Liver (tissue), 9 donors: ENCODE measurements around the gene ZNF414. TPM values are rescaled to one million over a fixed set of nuclear protein-coding genes. Genes with fewer than 3 reads are reported as not detected.

Experiments used
- DNase-seq: peaks from one replicate; pipeline ENCODE4 v3.0.0-alpha.2; 2017; ENCODE audit warnings: low spot score
- H3K27ac ChIP-seq, 2 donors: one replicate each; pipeline ENCODE4 v1.7.0; 2013; ENCODE audit warnings: inconsistent platforms in 2 of 2, low read length in 2 of 2, control low read depth in 1 of 2, low read depth in 1 of 2, mild to moderate bottlenecking in 1 of 2
- H3K27me3 ChIP-seq, 4 donors: one replicate each; pipeline versions ENCODE4 v1.6.1 to v1.7.0; 2013; ENCODE audit warnings: low read length in 3 of 4, inconsistent platforms in 1 of 4, mild to moderate bottlenecking in 1 of 4, moderate library complexity in 1 of 4; ENCODE audit not compliant: control insufficient read depth in 4 of 4, insufficient read depth in 4 of 4
- H3K36me3 ChIP-seq, 4 donors: one replicate each; pipeline versions ENCODE4 v1.6.1 to v1.7.0; 2013; ENCODE audit warnings: low read length in 3 of 4, mild to moderate bottlenecking in 3 of 4, low read depth in 1 of 4, moderate library complexity in 1 of 4; ENCODE audit not compliant: control insufficient read depth in 4 of 4, insufficient read depth in 3 of 4
- H3K4me1 ChIP-seq, 4 donors: one replicate each; pipeline versions ENCODE4 v1.6.1 to v1.7.0; 2013; ENCODE audit warnings: low read length in 3 of 4, mild to moderate bottlenecking in 3 of 4, moderate library complexity in 1 of 4; ENCODE audit not compliant: control insufficient read depth in 4 of 4, insufficient read depth in 4 of 4
- H3K4me3 ChIP-seq, 3 donors: one replicate each; pipeline versions ENCODE4 v1.6.1 to v1.7.0; 2013; ENCODE audit warnings: low read length in 3 of 3, control low read depth in 1 of 3, low read depth in 1 of 3, mild to moderate bottlenecking in 1 of 3
- H3K9ac ChIP-seq, 2 donors: one replicate each; pipeline ENCODE4 v1.7.0; 2013; ENCODE audit warnings: low read length in 2 of 2, mild to moderate bottlenecking in 2 of 2, moderate library complexity in 2 of 2, control low read depth in 1 of 2, low read depth in 1 of 2
- H3K9me3 ChIP-seq, 4 donors: one replicate each; pipeline versions ENCODE4 v1.6.1 to v1.7.0; 2013; ENCODE audit warnings: low read length in 3 of 4; ENCODE audit not compliant: control insufficient read depth in 4 of 4
- EGR1 ChIP-seq, 2 donors: IDR thresholded peaks; 2 replicates each; pipeline ENCODE4 v1.6.1; 2016 to 2018; ENCODE audit warnings: antibody characterized with exemption in 2 of 2, low read depth in 2 of 2
- FOXA2 ChIP-seq: IDR thresholded peaks from 2 replicates; pipeline ENCODE4 v1.6.1; 2016; ENCODE audit warnings: antibody characterized with exemption
- GABPA ChIP-seq, 2 donors: IDR thresholded peaks in 1 of 2; conservative IDR thresholded peaks in 1 of 2; 2 replicates each; pipeline ENCODE4 v1.6.1; 2016; ENCODE audit warnings: antibody characterized with exemption in 2 of 2, mild to moderate bottlenecking in 1 of 2, moderate library complexity in 1 of 2
- HNF4A ChIP-seq, 2 donors: conservative IDR thresholded peaks; 2 replicates each; pipeline ENCODE4 v1.6.1; 2016; ENCODE audit warnings: antibody characterized with exemption in 2 of 2, mild to moderate bottlenecking in 2 of 2
- HNF4G ChIP-seq: IDR thresholded peaks from 2 replicates; pipeline ENCODE4 v1.6.1; 2016; ENCODE audit warnings: antibody characterized with exemption
- JUND ChIP-seq, 2 donors: IDR thresholded peaks; 2 replicates each; pipeline ENCODE4 v1.6.1; 2016; ENCODE audit warnings: antibody characterized with exemption in 2 of 2
- NR2F2 ChIP-seq: IDR thresholded peaks from 2 replicates; pipeline ENCODE4 v1.6.1; 2016; ENCODE audit warnings: antibody characterized with exemption
- RAD21 ChIP-seq, 2 donors: IDR thresholded peaks; 2 replicates each; pipeline ENCODE4 v1.6.1; 2016; ENCODE audit warnings: antibody characterized with exemption in 2 of 2, mild to moderate bottlenecking in 2 of 2
- RXRA ChIP-seq, 2 donors: IDR thresholded peaks; 2 replicates each; pipeline ENCODE4 v1.6.1; 2017 to 2018; ENCODE audit warnings: antibody characterized with exemption in 2 of 2, mild to moderate bottlenecking in 1 of 2
- SP1 ChIP-seq: IDR thresholded peaks from 2 replicates; pipeline ENCODE4 v1.6.1; 2018; ENCODE audit warnings: antibody characterized with exemption, mild to moderate bottlenecking
- TAF1 ChIP-seq: conservative IDR thresholded peaks from 2 replicates; pipeline ENCODE4 v1.6.1; 2016; ENCODE audit warnings: antibody characterized with exemption, mild to moderate bottlenecking
- YY1 ChIP-seq: IDR thresholded peaks from 2 replicates; pipeline ENCODE4 v1.6.1; 2016; ENCODE audit warnings: antibody characterized with exemption, mild to moderate bottlenecking
- WGBS: extraction: QIAGEN DNeasy Blood & Tissue Kit; methylation state at CpG from one replicate; pipeline ENCODE4 v1.1.7; 2013; 5-methylcytosine and 5-hydroxymethylcytosine counted together
- polyA plus RNA-seq, 2 donors: library from polyadenylated mRNA; stranded (reverse) in 1 of 2; unstranded in 1 of 2; fragments of 200-250 nt in 1 of 2; fragments of >200 nt in 1 of 2; fragmentation: Nextera tagmentation in 1 of 2; extraction: Ambion mirVana in 1 of 2; gene quantifications; one replicate each; pipeline versions ENCODE4 v1.2.1 to v1.2.3, GENCODE V29; 2013 to 2015
- total RNA-seq, 2 donors: library from RNA; depleted of rRNA; stranded (reverse); fragments of >200 nt; gene quantifications; one replicate each; pipeline ENCODE4 v1.2.3, GENCODE V29; 2014
- TF ChIP-seq, protein P1 (sequence below): IDR thresholded peaks from 2 replicates; pipeline ENCODE4 v1.6.1; 2016; ENCODE audit warnings: antibody characterized with exemption
- TF ChIP-seq, protein P2 (sequence below): IDR thresholded peaks from 2 replicates; pipeline ENCODE4 v1.6.1; 2016; ENCODE audit warnings: antibody characterized with exemption
- TF ChIP-seq, protein P3 (sequence below): IDR thresholded peaks from 2 replicates; pipeline ENCODE4 v1.6.1; 2016; ENCODE audit warnings: antibody characterized with exemption
- TF ChIP-seq, protein P4 (sequence below): fragments of 150-350 bp; IDR thresholded peaks from 2 replicates; pipeline ENCODE4 v1.5.1; 2017; ENCODE audit warnings: improper control_type of control experiment, low read depth, low read length; ENCODE audit not compliant: missing input control
- donor health status: healthy.
- donor health status: healthy.
- donor health status: healthy.
- donor health status: healthy.
- donor health status: healthy.

Gene ZNF414
- total and polyA plus RNA-seq, 4 donors = 3.5 to 16.0 (median 7.2) TPM

DNA sequence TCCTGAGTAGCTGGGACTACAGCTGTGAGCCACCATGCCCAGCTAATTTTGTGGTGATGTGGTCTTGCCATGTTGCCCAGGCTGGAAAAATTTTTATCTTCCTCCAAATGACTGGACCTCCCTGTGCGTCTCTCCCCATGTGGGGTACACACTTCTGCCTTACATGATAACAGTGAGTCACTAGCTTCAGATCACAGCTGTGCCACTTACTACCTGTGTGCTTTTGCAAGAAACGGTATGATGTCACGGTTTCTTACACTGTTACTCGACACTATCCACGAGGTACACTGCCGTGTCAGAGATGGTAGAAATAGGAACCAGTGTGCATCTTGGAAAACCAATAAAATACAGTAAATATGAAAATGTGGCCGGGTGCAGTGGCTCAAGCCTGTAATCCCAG, 17.5 kb upstream of the ZNF414 start:
- 89% methylated on average over 7 of the region's 7 CpGs for WGBS
- Histone ChIP-seq H3K27me3 (no peaks in the 10 kb centered on the region), H3K27ac (no peak overlapping the region), H3K9me3 (no peaks in the 10 kb centered on the region), H3K9ac (no peak overlapping the region), H3K4me1 (peaks cover 2 to 7% (median 6%) of the 10 kb centered on the region in 4 donors), H3K36me3 (peaks cover 0 to 4% (median 1%) of the 10 kb centered on the region in 4 donors), H3K4me3 (no peak overlapping the region)
- TF ChIP-seq, protein P1, sequence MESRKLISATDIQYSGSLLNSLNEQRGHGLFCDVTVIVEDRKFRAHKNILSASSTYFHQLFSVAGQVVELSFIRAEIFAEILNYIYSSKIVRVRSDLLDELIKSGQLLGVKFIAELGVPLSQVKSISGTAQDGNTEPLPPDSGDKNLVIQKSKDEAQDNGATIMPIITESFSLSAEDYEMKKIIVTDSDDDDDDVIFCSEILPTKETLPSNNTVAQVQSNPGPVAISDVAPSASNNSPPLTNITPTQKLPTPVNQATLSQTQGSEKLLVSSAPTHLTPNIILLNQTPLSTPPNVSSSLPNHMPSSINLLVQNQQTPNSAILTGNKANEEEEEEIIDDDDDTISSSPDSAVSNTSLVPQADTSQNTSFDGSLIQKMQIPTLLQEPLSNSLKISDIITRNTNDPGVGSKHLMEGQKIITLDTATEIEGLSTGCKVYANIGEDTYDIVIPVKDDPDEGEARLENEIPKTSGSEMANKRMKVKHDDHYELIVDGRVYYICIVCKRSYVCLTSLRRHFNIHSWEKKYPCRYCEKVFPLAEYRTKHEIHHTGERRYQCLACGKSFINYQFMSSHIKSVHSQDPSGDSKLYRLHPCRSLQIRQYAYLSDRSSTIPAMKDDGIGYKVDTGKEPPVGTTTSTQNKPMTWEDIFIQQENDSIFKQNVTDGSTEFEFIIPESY = no peak
- TF ChIP-seq, protein P2, sequence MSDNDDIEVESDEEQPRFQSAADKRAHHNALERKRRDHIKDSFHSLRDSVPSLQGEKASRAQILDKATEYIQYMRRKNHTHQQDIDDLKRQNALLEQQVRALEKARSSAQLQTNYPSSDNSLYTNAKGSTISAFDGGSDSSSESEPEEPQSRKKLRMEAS = no peak
- TF ChIP-seq SP1 (no peak), FOXA2 (no peak), EGR1 (IDR thresholded peaks at IDR 0.05; ENCODE audit: low read depth in 2 of 2) (no peak), RXRA (IDR thresholded peaks at IDR 0.05) (no peak), GABPA (IDR thresholded peaks at IDR 0.05 in 1 of 2, conservative IDR thresholded peaks at IDR 0.05 in 1 of 2) (no peak), HNF4G (no peak), JUND (IDR thresholded peaks at IDR 0.05) (no peak), RAD21 (IDR thresholded peaks at IDR 0.05) (no peak), TAF1 (no peak)
- TF ChIP-seq, protein P3, sequence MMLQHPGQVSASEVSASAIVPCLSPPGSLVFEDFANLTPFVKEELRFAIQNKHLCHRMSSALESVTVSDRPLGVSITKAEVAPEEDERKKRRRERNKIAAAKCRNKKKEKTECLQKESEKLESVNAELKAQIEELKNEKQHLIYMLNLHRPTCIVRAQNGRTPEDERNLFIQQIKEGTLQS = no peak
- TF ChIP-seq, protein P4, sequence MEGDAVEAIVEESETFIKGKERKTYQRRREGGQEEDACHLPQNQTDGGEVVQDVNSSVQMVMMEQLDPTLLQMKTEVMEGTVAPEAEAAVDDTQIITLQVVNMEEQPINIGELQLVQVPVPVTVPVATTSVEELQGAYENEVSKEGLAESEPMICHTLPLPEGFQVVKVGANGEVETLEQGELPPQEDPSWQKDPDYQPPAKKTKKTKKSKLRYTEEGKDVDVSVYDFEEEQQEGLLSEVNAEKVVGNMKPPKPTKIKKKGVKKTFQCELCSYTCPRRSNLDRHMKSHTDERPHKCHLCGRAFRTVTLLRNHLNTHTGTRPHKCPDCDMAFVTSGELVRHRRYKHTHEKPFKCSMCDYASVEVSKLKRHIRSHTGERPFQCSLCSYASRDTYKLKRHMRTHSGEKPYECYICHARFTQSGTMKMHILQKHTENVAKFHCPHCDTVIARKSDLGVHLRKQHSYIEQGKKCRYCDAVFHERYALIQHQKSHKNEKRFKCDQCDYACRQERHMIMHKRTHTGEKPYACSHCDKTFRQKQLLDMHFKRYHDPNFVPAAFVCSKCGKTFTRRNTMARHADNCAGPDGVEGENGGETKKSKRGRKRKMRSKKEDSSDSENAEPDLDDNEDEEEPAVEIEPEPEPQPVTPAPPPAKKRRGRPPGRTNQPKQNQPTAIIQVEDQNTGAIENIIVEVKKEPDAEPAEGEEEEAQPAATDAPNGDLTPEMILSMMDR = no peak
- DNase-seq = no peak

DNA sequence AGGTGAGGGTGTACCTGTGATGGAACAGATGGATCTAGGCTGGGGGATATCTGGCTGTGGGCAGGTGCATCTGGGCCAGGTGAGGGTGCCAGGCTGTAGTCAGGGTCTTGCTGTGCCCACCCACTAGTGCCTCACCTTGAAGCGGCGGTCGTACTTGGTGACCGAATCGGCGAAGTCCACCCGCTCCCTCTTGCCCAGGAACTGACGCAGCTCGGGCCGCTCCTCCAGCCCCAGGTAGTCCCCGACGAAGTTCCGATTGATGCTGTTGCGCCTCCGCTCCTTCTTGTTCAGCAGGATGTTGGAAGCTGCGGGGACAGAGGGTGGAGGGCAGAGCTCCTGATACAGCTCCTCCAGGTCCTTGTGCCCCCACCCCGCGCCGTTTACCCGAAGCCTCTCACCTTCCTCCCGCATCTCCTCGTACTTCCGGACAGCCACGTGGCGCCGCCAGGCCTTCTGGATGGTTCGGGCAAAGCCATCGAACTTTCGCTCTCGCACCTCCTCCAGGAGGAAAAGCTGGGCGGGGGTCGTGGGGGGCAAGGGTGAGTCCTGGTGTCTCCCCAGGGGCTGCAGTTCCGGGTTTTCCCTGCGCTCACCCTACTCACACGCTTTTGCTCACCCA, 16.2 kb upstream of the ZNF414 start:
- H3K4me3 ChIP-seq = no peak overlapping the region
- H3K27ac ChIP-seq = no peak overlapping the region
- 96% methylated on average over 35 of the region's 35 CpGs for WGBS
- peaks cover 0 to 4% (median 1%) of the 10 kb centered on the region in 4 donors for H3K36me3 ChIP-seq
- TF ChIP-seq NR2F2 (no peak), TAF1 (no peak), YY1 (no peak), HNF4A (conservative IDR thresholded peaks at IDR 0.05) (no peak), RAD21 (IDR thresholded peaks at IDR 0.05) (no peak), SP1 (no peak), EGR1 (IDR thresholded peaks at IDR 0.05; ENCODE audit: low read depth in 2 of 2) (no peak)
- TF ChIP-seq, protein P1 = no peak
- TF ChIP-seq, protein P4 = no peak
- H3K27me3 ChIP-seq = no peaks in the 10 kb centered on the region
- H3K9me3 ChIP-seq = no peaks in the 10 kb centered on the region
- H3K9ac ChIP-seq = no peak overlapping the region
- DNase-seq = no peak
- H3K4me1 ChIP-seq = peaks cover 2 to 9% (median 8%) of the 10 kb centered on the region in 4 donors
